SU-DHL-6 (cell line): Measurements from ENCODE around the gene HYCC1.

ENCODE experiments used
- CTCF ChIP-seq: fragments of 200-600 bp; sonication (generic); IDR thresholded peaks from one replicate; pipeline ENCODE4 v1.5.1; 2017; ENCODE audit warnings: antibody characterized with exemption, mild to moderate bottlenecking, low read length, moderate library complexity; ENCODE audit not compliant: insufficient read depth, poor library complexity, severe bottlenecking
- EZH2phosphoT487 ChIP-seq: fragments of 200-600 bp; sonication (generic), shearing (Covaris generic); conservative IDR thresholded peaks from 2 replicates; pipeline ENCODE4 v1.6.1; 2018; ENCODE audit warnings: mild to moderate bottlenecking, antibody characterized with exemption, low read length, moderate library complexity, mixed read lengths

- no peak for TF ChIP-seq CTCF
- TF ChIP-seq EZH2phosphoT487: no peak
Measured at GRCh38 chr7:23043441-23043840, 29.5 kb upstream of the HYCC1 start.
